ENCODE results near the gene ICOS. TPM values are rescaled to one million over a fixed set of nuclear protein-coding genes. Genes with fewer than 3 reads are reported as not detected.

ICOS gene
- total RNA-seq, 1 donor from 2014 or later = 2.1 TPM

DNA sequence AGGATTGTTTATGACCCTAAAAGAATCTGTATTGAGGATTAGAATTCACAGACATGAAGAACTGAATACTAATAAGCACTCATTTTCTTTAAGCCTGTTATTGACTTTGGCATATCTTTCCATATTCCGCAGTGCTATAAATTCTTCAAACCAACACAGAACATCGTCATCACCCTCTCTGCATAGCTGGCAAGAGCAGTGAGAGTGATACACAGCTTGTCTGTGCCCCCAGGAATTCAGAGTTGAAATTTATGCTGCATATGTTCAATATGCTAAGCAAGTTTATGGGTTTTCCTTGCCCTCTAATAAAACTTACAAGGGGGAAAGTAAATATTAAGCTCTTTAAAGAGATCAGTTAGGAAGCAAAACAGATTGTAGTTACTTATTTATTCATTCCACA is 36.3 kb upstream of the ICOS start:
- DNase-seq (no peak), ATAC-seq (no peak)
- TF ChIP-seq, protein P1, sequence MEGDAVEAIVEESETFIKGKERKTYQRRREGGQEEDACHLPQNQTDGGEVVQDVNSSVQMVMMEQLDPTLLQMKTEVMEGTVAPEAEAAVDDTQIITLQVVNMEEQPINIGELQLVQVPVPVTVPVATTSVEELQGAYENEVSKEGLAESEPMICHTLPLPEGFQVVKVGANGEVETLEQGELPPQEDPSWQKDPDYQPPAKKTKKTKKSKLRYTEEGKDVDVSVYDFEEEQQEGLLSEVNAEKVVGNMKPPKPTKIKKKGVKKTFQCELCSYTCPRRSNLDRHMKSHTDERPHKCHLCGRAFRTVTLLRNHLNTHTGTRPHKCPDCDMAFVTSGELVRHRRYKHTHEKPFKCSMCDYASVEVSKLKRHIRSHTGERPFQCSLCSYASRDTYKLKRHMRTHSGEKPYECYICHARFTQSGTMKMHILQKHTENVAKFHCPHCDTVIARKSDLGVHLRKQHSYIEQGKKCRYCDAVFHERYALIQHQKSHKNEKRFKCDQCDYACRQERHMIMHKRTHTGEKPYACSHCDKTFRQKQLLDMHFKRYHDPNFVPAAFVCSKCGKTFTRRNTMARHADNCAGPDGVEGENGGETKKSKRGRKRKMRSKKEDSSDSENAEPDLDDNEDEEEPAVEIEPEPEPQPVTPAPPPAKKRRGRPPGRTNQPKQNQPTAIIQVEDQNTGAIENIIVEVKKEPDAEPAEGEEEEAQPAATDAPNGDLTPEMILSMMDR (IDR thresholded peaks at IDR 0.05) = no peak
- Histone ChIP-seq H3K4me1 (no peaks in the 10 kb centered on the region), H3K4me3 (no peak overlapping the region), H3K9me3 (no peaks in the 10 kb centered on the region), H3K27me3 (no peaks in the 10 kb centered on the region), H3K27ac (no peak overlapping the region), H3K36me3 (no peaks in the 10 kb centered on the region)
- intact Hi-C loops (cut with DNase I) = no loop called here

DNA sequence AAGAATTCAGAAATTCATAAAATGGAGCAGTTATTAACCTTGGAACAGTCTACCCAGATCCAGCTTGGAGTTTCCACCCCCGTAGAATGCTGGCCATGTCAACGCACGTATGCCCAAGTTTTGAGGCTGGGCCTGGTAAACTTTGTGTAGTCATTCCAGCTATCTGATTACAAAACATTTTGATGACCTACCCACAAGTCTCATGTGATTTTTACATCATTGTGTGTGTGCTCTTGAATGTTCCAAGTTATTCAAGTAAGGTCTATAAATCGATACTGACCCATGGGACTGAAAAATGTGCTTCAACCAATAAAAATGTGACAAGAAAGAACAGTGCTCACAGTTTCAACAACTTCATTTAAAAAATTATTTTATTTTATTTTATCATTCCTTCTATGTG is 32.5 kb upstream of the ICOS start:
- no peaks in the 10 kb centered on the region for H3K9me3 ChIP-seq
- H3K27ac ChIP-seq = no peak overlapping the region
- TF ChIP-seq, protein P1 (IDR thresholded peaks at IDR 0.05) = no peak
- H3K4me3 ChIP-seq = no peak overlapping the region
- DNase-seq (no peak), ATAC-seq (no peak)
- H3K36me3 ChIP-seq = no peaks in the 10 kb centered on the region
- intact Hi-C loops (cut with DNase I) = no loop called here
- no peaks in the 10 kb centered on the region for H3K27me3 ChIP-seq
- H3K4me1 ChIP-seq = no peaks in the 10 kb centered on the region

DNA sequence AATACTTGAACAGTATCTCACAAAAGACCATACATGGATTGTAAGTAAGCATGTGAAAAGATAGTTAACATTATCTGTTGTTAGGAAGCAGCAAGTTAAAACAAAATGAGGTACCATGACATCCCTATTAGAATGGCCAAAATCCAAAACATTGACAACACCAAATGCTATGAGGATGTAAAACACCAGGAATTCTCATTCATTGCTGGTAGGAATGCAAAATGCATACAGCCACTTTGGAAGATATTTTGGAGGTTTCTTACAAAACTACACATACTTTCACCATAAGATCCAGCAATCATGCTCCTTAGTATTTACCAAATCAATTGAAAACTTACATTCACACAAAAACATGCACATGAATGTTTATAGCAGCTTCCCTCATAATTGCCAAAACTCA is 30.9 kb upstream of the ICOS start:
- Histone ChIP-seq H3K9me3 (no peaks in the 10 kb centered on the region), H3K27ac (no peak overlapping the region), H3K4me3 (no peak overlapping the region), H3K4me1 (no peaks in the 10 kb centered on the region), H3K36me3 (no peaks in the 10 kb centered on the region), H3K27me3 (no peaks in the 10 kb centered on the region)
- TF ChIP-seq, protein P1 (IDR thresholded peaks at IDR 0.05) = no peak
- intact Hi-C loops (cut with DNase I) = no loop called here
- no peak for ATAC-seq
- no peak for DNase-seq

DNA sequence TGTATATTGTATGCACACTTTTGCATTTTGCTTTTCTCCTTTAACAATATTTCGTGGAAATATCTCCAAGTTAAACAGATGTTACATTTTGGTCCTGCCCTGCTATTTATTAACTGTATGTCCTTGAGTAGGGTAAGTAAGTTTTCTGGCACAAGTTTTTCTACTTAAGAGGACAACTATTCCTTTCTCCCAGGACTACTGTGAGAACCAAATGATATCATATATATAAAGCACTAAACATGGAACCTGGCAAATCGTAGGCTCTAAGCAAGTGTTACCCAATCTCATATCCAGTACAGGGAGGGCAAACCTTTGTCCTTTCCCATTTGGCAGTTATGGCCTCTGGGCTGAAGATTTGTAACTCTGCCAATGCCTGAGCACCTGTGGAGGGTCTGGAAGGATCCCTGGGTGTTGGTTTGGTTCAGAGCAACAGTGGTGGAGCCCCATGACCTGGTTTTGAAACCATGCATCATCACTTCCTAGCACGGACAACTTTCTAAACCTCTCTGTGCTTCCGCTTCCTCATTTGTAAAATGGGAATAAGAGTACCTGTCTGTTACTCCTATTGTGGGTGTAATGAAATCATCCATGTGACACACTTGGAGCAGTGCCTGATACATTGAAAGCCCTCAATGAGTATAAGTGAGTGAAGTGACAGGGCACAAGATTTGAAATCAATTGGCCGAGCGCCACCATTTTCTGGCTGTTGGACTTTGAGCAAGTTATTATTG is 28.3 kb upstream of the ICOS start:
- no peaks in the 10 kb centered on the region for H3K36me3 ChIP-seq
- no peaks in the 10 kb centered on the region for H3K9me3 ChIP-seq
- peak overlapping the region; percentile 45 for H3K27ac ChIP-seq
- intact Hi-C loops (cut with DNase I) = no loop called here
- H3K4me1 ChIP-seq = no peaks in the 10 kb centered on the region
- ATAC-seq (peak; percentile 81), DNase-seq (no peak)
- TF ChIP-seq, protein P1 (IDR thresholded peaks at IDR 0.05) = no peak
- H3K4me3 ChIP-seq = no peak overlapping the region
- H3K27me3 ChIP-seq = no peaks in the 10 kb centered on the region

DNA sequence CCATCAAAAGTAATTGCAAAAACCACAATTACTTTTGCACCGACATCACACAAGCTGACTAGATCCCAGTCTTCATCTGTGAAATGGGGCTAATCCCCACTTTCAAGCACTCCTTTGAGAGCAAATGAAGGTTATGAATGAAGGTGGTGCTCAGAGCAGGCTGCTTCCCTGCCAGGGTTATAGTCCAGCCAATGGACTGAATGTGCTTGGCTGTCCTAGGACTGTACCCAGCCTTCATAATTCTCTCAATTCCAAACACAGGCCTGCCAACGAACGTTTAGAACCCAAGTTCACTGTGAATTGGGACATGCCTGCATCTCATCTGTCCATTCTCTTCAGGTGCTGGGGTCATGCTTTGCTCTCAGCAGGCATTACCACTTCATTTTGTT is 27.8 kb upstream of the ICOS start:
- DNase-seq (no peak), ATAC-seq (no peak)
- no peaks in the 10 kb centered on the region for H3K27me3 ChIP-seq
- no peak overlapping the region for H3K27ac ChIP-seq
- TF ChIP-seq, protein P1 (IDR thresholded peaks at IDR 0.05) = no peak
- H3K4me1 ChIP-seq = no peaks in the 10 kb centered on the region
- H3K36me3 ChIP-seq = no peaks in the 10 kb centered on the region
- no peak overlapping the region for H3K4me3 ChIP-seq
- intact Hi-C loops (cut with DNase I) = no loop called here
- H3K9me3 ChIP-seq = no peaks in the 10 kb centered on the region

Data from upper lobe of right lung (tissue), 1 donor.